HAP-1 (cell line): ENCODE measurements around the gene KREMEN2.

Source experiments
- DNase-seq, 2 experiments: peaks; one replicate each; pipeline ENCODE4 v3.0.0-alpha.2; 2016 to 2020; ENCODE audit warnings: low spot score in 2 of 2
- H3K27me3 ChIP-seq: fragments of 250-450 bp; sonication (Bioruptor Pico); 2 replicates; pipeline ENCODE4 v1.5.1; 2020; ENCODE audit warnings: low read depth, mild to moderate bottlenecking, moderate library complexity
- H3K36me3 ChIP-seq: fragments of 250-450 bp; sonication (Bioruptor Pico); replicated peaks from 2 replicates; pipeline ENCODE4 v1.5.1; 2020; ENCODE audit warnings: mild to moderate bottlenecking
- H3K4me1 ChIP-seq: fragments of 250-450 bp; sonication (Bioruptor Pico); 2 replicates; pipeline ENCODE4 v1.5.1; 2020; ENCODE audit warnings: mild to moderate bottlenecking
- H3K4me3 ChIP-seq: fragments of 250-450 bp; sonication (Bioruptor Pico); 2 replicates; pipeline ENCODE4 v1.5.1; 2020; ENCODE audit warnings: mild to moderate bottlenecking, moderate library complexity
- H3K9me3 ChIP-seq: fragments of 250-450 bp; sonication (Bioruptor Pico); 2 replicates; pipeline ENCODE4 v1.5.1; 2020; ENCODE audit warnings: mild to moderate bottlenecking, moderate library complexity
- in situ Hi-C: fragments of 300-500 bp; cut with MboI; formaldehyde crosslinking; loops from 3 replicates; pipeline ENCODE4 v1.14.3; 2020; ENCODE audit warnings: low sequenced_read_pairs, inconsistent platforms, mixed read lengths

The KREMEN2 gene

GRCh38 chr16:3001316-3001715, 37.2 kb downstream of the KREMEN2 start:
- in situ Hi-C loops: no loop called here
- Histone ChIP-seq H3K36me3 (no peaks in the 10 kb centered on the region), H3K4me3 (no peak overlapping the region), H3K4me1 (peaks cover 4% of the 10 kb centered on the region), H3K27me3 (peaks cover 3% of the 10 kb centered on the region; the same call in 1 of the 2 replicates), H3K9me3 (no peaks in the 10 kb centered on the region)
- no peak for DNase-seq

GRCh38 chr16:3003582-3004270, 39.7 kb downstream of the KREMEN2 start:
- H3K4me1 ChIP-seq: peaks cover 18% of the 10 kb centered on the region
- peak overlapping the region; percentile 12 for H3K4me3 ChIP-seq
- H3K9me3 ChIP-seq: no peaks in the 10 kb centered on the region
- in situ Hi-C loops: no loop called here
- H3K36me3 ChIP-seq: no peaks in the 10 kb centered on the region
- DNase-seq: peak; percentile 97 to 98
- no peaks in the 10 kb centered on the region for H3K27me3 ChIP-seq

- in situ Hi-C loops: no loop called here
- Histone ChIP-seq H3K27me3 (no peaks in the 10 kb centered on the region), H3K4me3 (no peak overlapping the region)
Observed at GRCh38 chr16:3004319-3004718, 40.2 kb downstream of the KREMEN2 start.

GRCh38 chr16:3004781-3005284, 40.8 kb downstream of the KREMEN2 start:
- peak in 1 of 2 experiments; percentile 51 for DNase-seq
- peak overlapping the region; percentile 37 for H3K4me3 ChIP-seq
- in situ Hi-C loops: no loop called here
- no peaks in the 10 kb centered on the region for H3K36me3 ChIP-seq
- H3K4me1 ChIP-seq: peaks cover 19% of the 10 kb centered on the region
- H3K27me3 ChIP-seq: no peaks in the 10 kb centered on the region
- H3K9me3 ChIP-seq: no peaks in the 10 kb centered on the region

More at GRCh38 chr16:3004319-3004718, 40.2 kb downstream of the KREMEN2 start:
- peak in 1 of 2 experiments; percentile 39 for DNase-seq
- Histone ChIP-seq H3K4me1 (peaks cover 19% of the 10 kb centered on the region), H3K9me3 (no peaks in the 10 kb centered on the region), H3K36me3 (no peaks in the 10 kb centered on the region)

GRCh38 chr16:3007059-3007956, 43.2 kb downstream of the KREMEN2 start:
- H3K9me3 ChIP-seq: no peaks in the 10 kb centered on the region
- in situ Hi-C loops: no loop called here
- H3K27me3 ChIP-seq: no peaks in the 10 kb centered on the region
- no peak for DNase-seq
- H3K4me1 ChIP-seq: peaks cover 19% of the 10 kb centered on the region
- H3K4me3 ChIP-seq: no peak overlapping the region
- H3K36me3 ChIP-seq: no peaks in the 10 kb centered on the region

GRCh38 chr16:3007957-3008689, 44.0 kb downstream of the KREMEN2 start:
- Histone ChIP-seq H3K27me3 (no peaks in the 10 kb centered on the region), H3K36me3 (no peaks in the 10 kb centered on the region), H3K4me3 (no peak overlapping the region), H3K4me1 (peaks cover 19% of the 10 kb centered on the region), H3K9me3 (no peaks in the 10 kb centered on the region)
- in situ Hi-C loops: no loop called here
- peak; percentile 62 to 74 for DNase-seq

GRCh38 chr16:3008690-3009037, 44.6 kb downstream of the KREMEN2 start:
- Histone ChIP-seq H3K9me3 (no peaks in the 10 kb centered on the region), H3K36me3 (no peaks in the 10 kb centered on the region), H3K4me1 (peaks cover 19% of the 10 kb centered on the region), H3K27me3 (no peaks in the 10 kb centered on the region), H3K4me3 (no peak overlapping the region)
- in situ Hi-C loops: no loop called here
- DNase-seq: no peak

GRCh38 chr16:3009568-3010390, 45.7 kb downstream of the KREMEN2 start:
- in situ Hi-C loops: no loop called here
- peaks cover 19% of the 10 kb centered on the region for H3K4me1 ChIP-seq
- H3K9me3 ChIP-seq: no peaks in the 10 kb centered on the region
- no peaks in the 10 kb centered on the region for H3K27me3 ChIP-seq
- H3K36me3 ChIP-seq: no peaks in the 10 kb centered on the region
- no peak overlapping the region for H3K4me3 ChIP-seq
- DNase-seq: no peak

- in situ Hi-C loops: no loop called here
- Histone ChIP-seq H3K36me3 (no peaks in the 10 kb centered on the region), H3K9me3 (no peaks in the 10 kb centered on the region), H3K4me3 (no peak overlapping the region), H3K27me3 (no peaks in the 10 kb centered on the region), H3K4me1 (peaks cover 15% of the 10 kb centered on the region)
- DNase-seq: no peak
Observed at GRCh38 chr16:3010510-3010909, 46.4 kb downstream of the KREMEN2 start.

- Histone ChIP-seq H3K9me3 (no peaks in the 10 kb centered on the region), H3K36me3 (no peaks in the 10 kb centered on the region), H3K4me3 (no peak overlapping the region), H3K27me3 (no peaks in the 10 kb centered on the region), H3K4me1 (peaks cover 15% of the 10 kb centered on the region)
- in situ Hi-C loops: no loop called here
- no peak for DNase-seq
Observed at GRCh38 chr16:3012246-3012645, 48.2 kb downstream of the KREMEN2 start.

- peaks cover 9% of the 10 kb centered on the region for H3K4me1 ChIP-seq
- no peaks in the 10 kb centered on the region for H3K36me3 ChIP-seq
- DNase-seq: no peak
- no peak within 1 kb of the TSS for H3K4me3 ChIP-seq
- H3K9me3 ChIP-seq: no peaks in the 10 kb centered on the region
- H3K27me3 ChIP-seq: no peaks in the 10 kb centered on the region
- in situ Hi-C loops: no loop called here
Observed at GRCh38 chr16:3012828-3013420, 48.8 kb downstream of the KREMEN2 start, which contains the start of gene CLDN9. CLDN9 (plus strand) TSS chr16:3012923; CDS start chr16:3013363, 440 bp downstream.

- no peaks in the 10 kb centered on the region for H3K9me3 ChIP-seq
- DNase-seq: no peak
- H3K27me3 ChIP-seq: no peaks in the 10 kb centered on the region
- in situ Hi-C loops: no loop called here
- H3K36me3 ChIP-seq: no peaks in the 10 kb centered on the region
- H3K4me3 ChIP-seq: no peak overlapping the region
- H3K4me1 ChIP-seq: peaks cover 3% of the 10 kb centered on the region
Observed at GRCh38 chr16:3013491-3013951, 49.4 kb downstream of the KREMEN2 start.
